IMR-90 (cell line): ENCODE results near the gene WARS2. TPM values are rescaled to one million over a fixed set of nuclear protein-coding genes. Genes with fewer than 3 reads are reported as not detected.

Source experiments
- ATAC-seq: fragments of 200-7000 bp; cut with Tn5 transposase; 2 replicates; pipeline ENCODE4 v1.9.1; 2020; ENCODE audit warnings: low read depth, mild to moderate bottlenecking, moderate library complexity
- BruUV-seq: library from RNA; stranded (reverse); fragments of 400-500 nt; replicated peaks from 2 replicates; lab custom pipeline; 2021; lab: Mats Ljungman, UMichigan
- CTCF ChIA-PET: fragments of 300-600 bp; formaldehyde crosslinking; extraction: SDS; loops from one replicate; lab custom pipeline; 2021; ENCODE audit warnings: antibody characterized with exemption; lab: Yijun Ruan, JAX
- POLR2A ChIA-PET: fragments of 300-600 bp; sonication (Branson Sonifier 250); formaldehyde crosslinking; loops from one replicate; lab custom pipeline; 2022; ENCODE audit warnings: antibody characterized with exemption; ENCODE audit not compliant: unreplicated experiment; lab: Charles Lee
- DNase-seq: peaks from one replicate; pipeline ENCODE4 v3.0.0; 2013
- H2AFZ ChIP-seq: replicated peaks from 2 replicates; pipeline ENCODE3; 2013; ENCODE audit warnings: low read length, mild to moderate bottlenecking; ENCODE audit not compliant: poor library complexity
- H2AK5ac ChIP-seq: 2 replicates; pipeline ENCODE4 v1.6.1; 2013; ENCODE audit warnings: low read depth, low read length, inconsistent platforms
- H2AK9ac ChIP-seq: replicated peaks from 2 replicates; pipeline ENCODE3; 2013; ENCODE audit warnings: mild to moderate bottlenecking, low read depth, low read length, moderate library complexity; ENCODE audit not compliant: poor library complexity
- H2BK120ac ChIP-seq: 2 replicates; pipeline ENCODE4 v1.6.1; 2013; ENCODE audit warnings: low read depth, low read length, inconsistent platforms
- H2BK15ac ChIP-seq: 3 replicates; pipeline ENCODE4 v1.6.1; 2013; ENCODE audit warnings: low read depth, low read length, inconsistent platforms
- H2BK20ac ChIP-seq: 2 replicates; pipeline ENCODE4 v1.6.1; 2013; ENCODE audit warnings: low read depth, mild to moderate bottlenecking, inconsistent platforms, low read length, moderate library complexity
- H2BK5ac ChIP-seq: 2 replicates; pipeline ENCODE4 v1.6.1; 2013; ENCODE audit warnings: mild to moderate bottlenecking, low read depth, low read length, inconsistent platforms; ENCODE audit not compliant: poor library complexity, severe bottlenecking
- H3K14ac ChIP-seq: replicated peaks from 2 replicates; pipeline ENCODE4 v1.6.1; 2013; ENCODE audit warnings: low read depth, low read length, inconsistent platforms
- H3K18ac ChIP-seq: 2 replicates; pipeline ENCODE4 v1.6.1; 2013; ENCODE audit warnings: low read depth, low read length, control low read depth
- H3K23ac ChIP-seq: 2 replicates; pipeline ENCODE4 v1.6.1; 2013; ENCODE audit warnings: low read depth, low read length, inconsistent platforms
- H3K27ac ChIP-seq: 2 replicates; pipeline ENCODE4 v1.5.1; 2013; ENCODE audit warnings: mild to moderate bottlenecking, control low read depth, low read length; ENCODE audit not compliant: insufficient read depth
- H3K27me3 ChIP-seq: 2 replicates; pipeline ENCODE4 v1.6.1; 2013; ENCODE audit warnings: low read length; ENCODE audit not compliant: control insufficient read depth, insufficient read depth
- H3K36me3 ChIP-seq: 2 replicates; pipeline ENCODE4 v1.6.1; 2013; ENCODE audit warnings: low read length, mixed read lengths; ENCODE audit not compliant: control insufficient read depth, insufficient read depth
- H3K4ac ChIP-seq: 2 replicates; pipeline ENCODE4 v1.6.1; 2013; ENCODE audit warnings: low read depth, low read length, inconsistent platforms
- H3K4me1 ChIP-seq: 2 replicates; pipeline ENCODE4 v1.6.1; 2013; ENCODE audit warnings: low read length, mixed read lengths; ENCODE audit not compliant: control insufficient read depth, insufficient read depth
- H3K4me2 ChIP-seq: 2 replicates; pipeline ENCODE4 v1.6.1; 2013; ENCODE audit warnings: low read depth, mild to moderate bottlenecking, control low read depth, low read length, moderate library complexity
- H3K4me3 ChIP-seq: 2 replicates; pipeline ENCODE4 v1.5.1; 2013; ENCODE audit warnings: low read depth, mild to moderate bottlenecking, control low read depth, low read length, moderate library complexity; ENCODE audit not compliant: insufficient read depth
- H3K56ac ChIP-seq: 2 replicates; pipeline ENCODE4 v1.6.1; 2013; ENCODE audit warnings: low read length, inconsistent platforms; ENCODE audit not compliant: insufficient read depth; ENCODE audit errors: extremely low read depth
- H3K79me1 ChIP-seq, 2 experiments: 2 replicates each; pipeline ENCODE4 v1.6.1; 2013; ENCODE audit warnings: low read length in 2 of 2, inconsistent platforms in 1 of 2, low read depth in 1 of 2
- H3K9ac ChIP-seq: 2 replicates; pipeline ENCODE4 v1.6.1; 2013; ENCODE audit warnings: low read depth, low read length, control low read depth
- H3K9me1 ChIP-seq: 2 replicates; pipeline ENCODE4 v1.6.1; 2013; ENCODE audit warnings: low read length, inconsistent platforms; ENCODE audit not compliant: insufficient read depth
- H3K9me3 ChIP-seq: 2 replicates; pipeline ENCODE4 v1.6.1; 2013; ENCODE audit warnings: low read length; ENCODE audit not compliant: control insufficient read depth, insufficient read depth
- H4K20me1 ChIP-seq: 2 replicates; pipeline ENCODE4 v1.6.1; 2013; ENCODE audit warnings: low read length, inconsistent platforms; ENCODE audit not compliant: insufficient read depth
- H4K5ac ChIP-seq: 2 replicates; pipeline ENCODE4 v1.6.1; 2013; ENCODE audit warnings: mild to moderate bottlenecking, low read depth, low read length, control low read depth
- H4K8ac ChIP-seq, 2 experiments: 2 replicates each; pipeline ENCODE4 v1.6.1; 2013; ENCODE audit warnings: low read depth in 2 of 2, low read length in 2 of 2, control low read depth in 1 of 2, inconsistent platforms in 1 of 2
- H4K91ac ChIP-seq: 2 replicates; pipeline ENCODE4 v1.6.1; 2013; ENCODE audit warnings: low read depth, low read length, inconsistent platforms; ENCODE audit not compliant: insufficient read depth
- BHLHE40 ChIP-seq: fragments of 150-350 bp; IDR thresholded peaks from 2 replicates; pipeline ENCODE4 v1.6.1; 2016; ENCODE audit warnings: mild to moderate bottlenecking, low read depth, low read length
- CEBPB ChIP-seq: IDR thresholded peaks from 2 replicates; pipeline ENCODE4 v1.6.1; 2012; ENCODE audit warnings: low read depth, low read length, improper control_type of control experiment
- CHD1 ChIP-seq: IDR thresholded peaks from 2 replicates; pipeline ENCODE4 v1.6.1; 2012; ENCODE audit warnings: low read depth, low read length, improper control_type of control experiment
- ELK1 ChIP-seq: fragments of 150-350 bp; IDR thresholded peaks from 2 replicates; pipeline ENCODE4 v1.6.1; 2016; ENCODE audit warnings: low read depth, mild to moderate bottlenecking, low read length, moderate library complexity, borderline replicate concordance
- NFE2L2 ChIP-seq: fragments of 150-350 bp; IDR thresholded peaks from 2 replicates; pipeline ENCODE4 v1.6.1; 2016; ENCODE audit warnings: low read depth, mild to moderate bottlenecking, low read length
- RAD21 ChIP-seq: IDR thresholded peaks from 2 replicates; pipeline ENCODE4 v1.6.1; 2012; ENCODE audit warnings: low read length, improper control_type of control experiment
- RFX5 ChIP-seq: IDR thresholded peaks from 2 replicates; pipeline ENCODE4 v1.8.0; 2012; ENCODE audit warnings: low read depth, mild to moderate bottlenecking, low read length, moderate library complexity
- WGBS, 2 experiments: methylation state at CpG; one replicate each; pipeline versions ENCODE4 v1.1.5 to v1.1.7; 2013; ENCODE audit warnings: missing lambda C conversion rate in 2 of 2; ENCODE audit not compliant: insufficient read length in 1 of 2; ENCODE audit errors: extremely low coverage in 2 of 2; 5-methylcytosine and 5-hydroxymethylcytosine counted together
- dilution Hi-C: fragments of 300-500 bp; cut with HindIII; formaldehyde crosslinking; loops from one replicate; pipeline ENCODE4 v1.14.3; 2018; ENCODE audit warnings: low sequenced_read_pairs; ENCODE audit not compliant: unreplicated experiment
- in situ Hi-C: fragments of 300-500 bp; cut with MboI; formaldehyde crosslinking; loops from 3 replicates; pipeline ENCODE4 v1.14.3; 2019; ENCODE audit warnings: low sequenced_read_pairs, inconsistent platforms, mixed read lengths
- intact Hi-C: fragments of 100-400 bp; cut with micrococcal nuclease; formaldehyde crosslinking; loops from 2 replicates; pipeline ENCODE4 v1.10.0; 2022
- polyA plus RNA-seq, 3 experiments: library from polyadenylated mRNA; depleted of rRNA; stranded (reverse); fragments of >200 nt; gene quantifications; 2 replicates each; pipeline ENCODE4 v1.2.3, GENCODE V29; 2012; ENCODE audit warnings: low replicate concordance in 1 of 3
- total RNA-seq: library from RNA; depleted of rRNA; stranded (reverse); fragments of >200 nt; gene quantifications from 2 replicates; pipeline ENCODE4 v1.2.3, GENCODE V29; 2012

WARS2 gene
- total and polyA plus RNA-seq, 2 of the 4 experiments (the other 2 are of a cell fraction) = 5.7 to 20.3 TPM

GRCh38 chr1:118989878-118990378, 150.5 kb downstream of the WARS2 start:
- H3K4me2 ChIP-seq = no peak overlapping the region
- WGBS, 2 experiments = 36% methylated on average over 8 of the region's 22 CpGs; no CpG with 5 or more reads in 1 of the 2 experiments
- no peaks in the 10 kb centered on the region for H3K79me1 ChIP-seq
- no peak overlapping the region for H4K5ac ChIP-seq
- no peaks in the 10 kb centered on the region for H3K9me1 ChIP-seq
- no peak overlapping the region for H2AFZ ChIP-seq
- H3K4me3 ChIP-seq = no peak overlapping the region
- DNase-seq (no peak), ATAC-seq (no peak)
- H3K36me3 ChIP-seq = no peaks in the 10 kb centered on the region
- no peak overlapping the region for H3K23ac ChIP-seq
- no peak overlapping the region for H4K91ac ChIP-seq
- in situ Hi-C loops (loop anchor here (10.0 kb wide), 1 partner anchor 835 kb away; no protein-coding TSS in a partner anchor), intact Hi-C loops (no loop called here), dilution Hi-C loops (no loop called here)
- no peak overlapping the region for H4K8ac ChIP-seq
- no peak overlapping the region for H2BK20ac ChIP-seq
- TF ChIP-seq CHD1 (no peak), RAD21 (no peak), NFE2L2 (no peak), RFX5 (no peak), ELK1 (no peak), BHLHE40 (no peak), CEBPB (no peak)
- peaks cover 31% of the 10 kb centered on the region for H3K9me3 ChIP-seq
- peaks cover 100% of the 10 kb centered on the region for H3K27me3 ChIP-seq
- no TSS peak for BruUV-seq
- no peak overlapping the region for H3K14ac ChIP-seq
- no peak overlapping the region for H2AK5ac ChIP-seq
- ChIA-PET POLR2A (no interaction called here), CTCF (no interaction called here)
- no peak overlapping the region for H3K56ac ChIP-seq
- no peak overlapping the region for H2BK120ac ChIP-seq
- H2AK9ac ChIP-seq = no peak overlapping the region
- no peak overlapping the region for H3K18ac ChIP-seq
- no peaks in the 10 kb centered on the region for H4K20me1 ChIP-seq
- H2BK5ac ChIP-seq = no peak overlapping the region
- H3K4me1 ChIP-seq = no peaks in the 10 kb centered on the region
- H2BK15ac ChIP-seq = no peak overlapping the region
- no peak overlapping the region for H3K27ac ChIP-seq
- no peak overlapping the region for H3K9ac ChIP-seq
- no peak overlapping the region for H3K4ac ChIP-seq
